ENCODE results near the gene SPNS3. TPM values are rescaled to one million over a fixed set of nuclear protein-coding genes. Genes with fewer than 3 reads are reported as not detected.

Gene SPNS3
- total and polyA plus RNA-seq, 2 of the 8 experiments (the other 6 are each of a cell fraction or from before 2014, with no cell fraction given) = not detected

GRCh38 chr17:4445731-4446130 is 12.0 kb downstream of the SPNS3 start (continued):
- no peak for TF ChIP-seq CHD7 (IDR thresholded peaks at IDR 0.05; ENCODE audit: insufficient replicate concordance, low read length)
- TF ChIP-seq FOSL1 (IDR thresholded peaks at IDR 0.05; ENCODE audit: insufficient read depth, low read depth, low read length) = no peak
